Hypothalamus (tissue), 51 donors: ENCODE measurements around the gene PTPN11.
"Not testable (repeated sequence)": the region's sequence is repeated elsewhere in the genome, so short reads cannot be mapped to it uniquely, and the experiment has no call there.

Experiments used
- DNase-seq, 51 donors: peaks; one replicate each; lab custom pipeline; 2025; lab: John Stamatoyannopoulos, UW

The PTPN11 gene

GRCh38 chr12:112418608-112419296 lies at the start of gene PTPN11:
PTPN11 (plus strand) TSS chr12:112418947; CDS start chr12:112419112, 165 bp downstream.
- DNase-seq, result peak; percentile 36 to 93 (median 83)

GRCh38 chr12:112370199-112370598 lies 48.5 kb upstream of the PTPN11 start:
- no peak for DNase-seq

GRCh38 chr12:112370868-112371510 lies 47.8 kb upstream of the PTPN11 start:
- DNase-seq, result no peak

- DNase-seq, result no peak
These were observed 44.5 kb upstream of the PTPN11 start for GRCh38 chr12:112374166-112374740.

GRCh38 chr12:112375105-112375504 lies 43.6 kb upstream of the PTPN11 start:
- DNase-seq, result no peak

GRCh38 chr12:112380663-112381405 lies 37.9 kb upstream of the PTPN11 start:
- peak in 15 of 51 donors; percentile 2 to 51 (median 20) for DNase-seq

GRCh38 chr12:112381406-112381882 lies 37.3 kb upstream of the PTPN11 start:
- peak in 17 of 51 donors; percentile 9 to 51 (median 26) for DNase-seq

GRCh38 chr12:112381883-112382796 lies 36.6 kb upstream of the PTPN11 start, which contains the start of gene HECTD4:
HECTD4 (minus strand) TSS chr12:112382431; CDS start chr12:112382128, 303 bp downstream.
- DNase-seq, result peak; percentile 59 to 98 (median 88)

- DNase-seq, result no peak
These were observed 35.9 kb upstream of the PTPN11 start for GRCh38 chr12:112382866-112383265.

GRCh38 chr12:112386726-112387125 lies 32.0 kb upstream of the PTPN11 start:
- DNase-seq, result peak in 1 of 51 donors; percentile 3

GRCh38 chr12:112389228-112389627 lies 29.5 kb upstream of the PTPN11 start:
- no peak for DNase-seq

GRCh38 chr12:112389922-112390654 lies 28.7 kb upstream of the PTPN11 start:
- not testable (repeated sequence) for DNase-seq

- DNase-seq, result no peak
These were observed 25.4 kb upstream of the PTPN11 start for GRCh38 chr12:112393328-112393727.

- no peak for DNase-seq
These were observed 17.7 kb upstream of the PTPN11 start for GRCh38 chr12:112401054-112401453.

GRCh38 chr12:112401903-112402498 lies 16.7 kb upstream of the PTPN11 start:
- DNase-seq, result no peak

GRCh38 chr12:112406519-112407488 lies 11.9 kb upstream of the PTPN11 start:
- no peak for DNase-seq

GRCh38 chr12:112407683-112408082 lies 11.1 kb upstream of the PTPN11 start:
- not testable (repeated sequence) for DNase-seq
